PC-3 (cell line): ENCODE results near the gene PRSS21. TPM values are rescaled to one million over a fixed set of nuclear protein-coding genes. Genes with fewer than 3 reads are reported as not detected.

Experiments
- ATAC-seq: fragments of 200-7000 bp; cut with Tn5 transposase; 2 replicates; pipeline ENCODE4 v1.9.1; 2020; ENCODE audit warnings: mild to moderate bottlenecking, moderate library complexity
- BruUV-seq: library from RNA; stranded (reverse); fragments of 400-500 nt; replicated peaks from 2 replicates; lab custom pipeline; 2021; lab: Mats Ljungman, UMichigan
- CTCF ChIA-PET: fragments of 300-600 bp; sonication (Branson Sonifier 250); formaldehyde crosslinking; loops from one replicate; lab custom pipeline; 2022; ENCODE audit warnings: antibody characterized with exemption; lab: Charles Lee
- POLR2A ChIA-PET: fragments of 300-600 bp; sonication (Branson Sonifier 250); formaldehyde crosslinking; loops from one replicate; lab custom pipeline; 2022; ENCODE audit warnings: antibody characterized with exemption; ENCODE audit not compliant: unreplicated experiment; lab: Charles Lee
- DNase-seq: peaks from one replicate; pipeline ENCODE4 v3.0.0-alpha.2; 2015
- H2AFZ ChIP-seq: fragments of 300-600 bp; sonication (generic); 2 replicates; pipeline ENCODE4 v1.6.0; 2016; ENCODE audit warnings: antibody characterized with exemption, low read length
- H3F3A ChIP-seq: fragments of 300-600 bp; sonication (generic); one replicate; pipeline ENCODE4 v1.6.0; 2017; ENCODE audit warnings: antibody characterized with exemption, low read length, control low read depth, mild to moderate bottlenecking; ENCODE audit not compliant: unreplicated experiment
- H3K27ac ChIP-seq: fragments of 300-600 bp; sonication (generic); 2 replicates; pipeline ENCODE4 v1.5.1; 2016; ENCODE audit warnings: mild to moderate bottlenecking, low read length
- H3K27me3 ChIP-seq: fragments of 300-600 bp; sonication (generic); 2 replicates; pipeline ENCODE4 v1.6.1; 2016; ENCODE audit warnings: low read length, mixed read lengths
- H3K36me3 ChIP-seq: fragments of 300-600 bp; sonication (generic); 2 replicates; pipeline ENCODE4 v1.6.1; 2016; ENCODE audit warnings: low read depth, mixed run types, low read length, mixed read lengths
- H3K4me1 ChIP-seq: fragments of 300-600 bp; sonication (generic); 2 replicates; pipeline ENCODE4 v1.5.1; 2016; ENCODE audit warnings: low read length; ENCODE audit not compliant: insufficient read depth
- H3K4me2 ChIP-seq: fragments of 300-600 bp; sonication (generic); 2 replicates; pipeline ENCODE4 v1.6.0; 2016; ENCODE audit warnings: low read length
- H3K4me3 ChIP-seq: fragments of 300-600 bp; sonication (generic); 2 replicates; pipeline ENCODE4 v1.5.1; 2016; ENCODE audit warnings: mild to moderate bottlenecking, low read length, mixed read lengths
- H3K79me2 ChIP-seq: fragments of 300-600 bp; sonication (generic); 2 replicates; pipeline ENCODE4 v1.6.1; 2017; ENCODE audit warnings: low read length, mixed read lengths
- H3K9ac ChIP-seq: fragments of 300-600 bp; sonication (generic); 2 replicates; pipeline ENCODE4 v1.6.0; 2016; ENCODE audit warnings: mild to moderate bottlenecking, low read length
- H3K9me2 ChIP-seq: fragments of 300-600 bp; sonication (generic); replicated peaks from 2 replicates; pipeline ENCODE4 v1.6.1; 2016; ENCODE audit warnings: mixed run types, low read length, mixed read lengths
- H3K9me3 ChIP-seq: fragments of 300-600 bp; sonication (generic); 2 replicates; pipeline ENCODE4 v1.6.1; 2016; ENCODE audit warnings: low read length, mixed read lengths
- H4K20me1 ChIP-seq: fragments of 300-600 bp; sonication (generic); 2 replicates; pipeline ENCODE4 v1.6.1; 2016; ENCODE audit warnings: low read length, mixed read lengths
- EZH2 ChIP-seq: fragments of 300-600 bp; sonication (generic); IDR thresholded peaks from one replicate; pipeline ENCODE4 v1.6.1; 2017; ENCODE audit warnings: antibody characterized with exemption, mild to moderate bottlenecking, low read length; ENCODE audit not compliant: unreplicated experiment
- EZH2phosphoT487 ChIP-seq: fragments of 300-600 bp; sonication (generic); IDR thresholded peaks from 2 replicates; pipeline ENCODE4 v1.6.1; 2018; ENCODE audit warnings: mild to moderate bottlenecking, antibody characterized with exemption, low read length, borderline replicate concordance
- intact Hi-C: fragments of 100-400 bp; cut with micrococcal nuclease; formaldehyde crosslinking; loops from 2 replicates; pipeline ENCODE4 v1.9.0; 2023
- total RNA-seq: library from RNA; depleted of rRNA; stranded (reverse); fragments of >200 nt; gene quantifications from 2 replicates; pipeline ENCODE4 v1.2.3, GENCODE V29; 2014
- TF ChIP-seq, protein P1 (sequence below): fragments of 300-600 bp; sonication (generic); conservative IDR thresholded peaks from 2 replicates; pipeline ENCODE4 v1.5.1; 2017; ENCODE audit warnings: antibody characterized with exemption, low read depth, mild to moderate bottlenecking, low read length

The PRSS21 gene
- total RNA-seq, 1 experiment from 2014 or later, result not detected

DNA sequence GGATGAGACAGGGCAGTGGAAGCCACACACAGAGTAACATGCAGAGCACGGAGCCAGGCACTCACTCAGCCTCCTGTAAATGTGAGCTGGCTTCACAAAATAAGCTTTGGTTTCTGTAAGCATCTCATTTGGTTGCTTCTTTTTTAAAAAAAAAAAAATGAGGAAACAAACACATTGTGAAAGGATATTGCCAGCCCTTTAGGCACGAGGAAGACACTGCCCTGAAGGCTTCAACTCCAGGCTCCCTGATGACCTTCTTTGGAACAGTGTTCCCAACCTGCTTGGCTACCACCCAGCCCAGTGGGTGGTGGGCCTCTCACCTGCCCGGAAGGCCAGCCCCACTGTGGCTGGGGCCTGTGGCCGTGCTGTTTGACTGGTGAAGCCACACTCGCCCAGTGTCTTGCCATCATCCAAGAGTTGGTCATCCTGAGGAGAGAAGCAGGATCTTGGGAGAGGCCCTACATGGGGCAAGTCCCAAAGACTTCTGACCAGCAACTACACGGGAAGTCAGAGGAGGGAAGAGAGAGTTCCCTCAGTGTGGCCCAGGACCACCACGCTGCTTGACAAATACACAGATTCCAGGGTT, 41.8 kb upstream of the PRSS21 start:
- Histone ChIP-seq H3K4me2 (peak overlapping the region; percentile 99), H4K20me1 (no peaks in the 10 kb centered on the region)
- CTCF ChIA-PET, result no interaction called here

DNA sequence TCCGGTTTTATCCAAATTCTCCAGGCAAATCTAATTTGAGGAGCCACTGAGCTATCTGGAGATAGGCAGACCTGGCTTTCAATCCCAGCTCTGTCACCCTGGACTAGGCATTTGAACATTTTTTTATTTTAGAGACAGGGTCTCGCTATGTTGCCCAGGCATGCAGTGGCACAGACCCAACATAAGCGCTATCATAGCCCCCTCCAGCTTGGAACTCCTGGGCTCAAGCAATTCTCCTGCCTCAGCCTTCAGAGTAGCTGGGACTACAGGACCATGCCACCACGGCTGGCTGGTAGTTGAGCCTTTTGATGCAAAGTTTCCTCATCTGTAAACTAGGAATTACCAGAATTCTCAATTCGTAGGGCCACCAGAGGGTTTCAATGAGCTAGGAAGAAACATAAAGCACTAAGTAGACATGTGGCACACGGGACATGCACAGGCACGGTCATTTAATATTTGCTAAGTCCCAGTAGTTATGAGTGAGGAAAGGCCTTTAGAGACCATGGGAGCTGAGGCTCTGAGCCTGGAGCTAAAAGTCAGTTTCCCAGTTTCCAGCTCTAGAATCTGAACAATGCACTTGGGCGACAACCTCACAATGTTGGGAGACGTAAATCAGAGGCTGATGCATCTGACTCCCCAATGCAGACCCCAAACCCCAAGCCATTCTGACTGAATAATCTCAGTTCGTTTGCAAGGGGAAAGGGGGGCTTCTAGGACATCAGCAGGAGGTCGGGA, 41.1 kb upstream of the PRSS21 start:
- ATAC-seq (no peak), DNase-seq (no peak)
- Histone ChIP-seq H3K9me2 (no peaks in the 10 kb centered on the region), H2AFZ (no peak overlapping the region), H3K79me2 (peaks cover 55% of the 10 kb centered on the region), H3K36me3 (peaks cover 6% of the 10 kb centered on the region), H3K4me3 (peak overlapping the region; percentile 96), H3K27ac (no peak overlapping the region), H3K4me1 (peaks cover 20% of the 10 kb centered on the region), H4K20me1 (no peaks in the 10 kb centered on the region), H3K9me3 (no peaks in the 10 kb centered on the region), H3K27me3 (no peaks in the 10 kb centered on the region), H3K4me2 (peak overlapping the region; percentile 99), H3F3A (no peaks in the 10 kb centered on the region), H3K9ac (peak overlapping the region; percentile 90)
- TSS peak; percentile 33 for BruUV-seq
- CTCF ChIA-PET, result interaction anchor here (0.7 kb wide), 1 partner anchor 92 kb away, joined by 3 read pairs; no protein-coding TSS in a partner anchor
- TF ChIP-seq EZH2phosphoT487, result no peak
- POLR2A ChIA-PET, result no interaction called here
- intact Hi-C loops, result loop anchor here (10.0 kb wide), 1 partner anchor 49 kb away; no protein-coding TSS in a partner anchor

More for the DNA sequence above, 41.8 kb upstream of the PRSS21 start:
- no peaks in the 10 kb centered on the region for H3K27me3 ChIP-seq
- no TSS peak for BruUV-seq
- H3K4me3 ChIP-seq, result peak overlapping the region; percentile 96
- no peaks in the 10 kb centered on the region for H3F3A ChIP-seq
- no peaks in the 10 kb centered on the region for H3K9me3 ChIP-seq
- peaks cover 20% of the 10 kb centered on the region for H3K4me1 ChIP-seq
- H3K9me2 ChIP-seq, result no peaks in the 10 kb centered on the region
- intact Hi-C loops, result loop anchor here (10.0 kb wide), 1 partner anchor 50 kb away; no protein-coding TSS in a partner anchor
- peaks cover 55% of the 10 kb centered on the region for H3K79me2 ChIP-seq
- no peak overlapping the region for H2AFZ ChIP-seq
- H3K9ac ChIP-seq, result no peak overlapping the region
- POLR2A ChIA-PET, result no interaction called here
- H3K27ac ChIP-seq, result no peak overlapping the region
- DNase-seq (no peak), ATAC-seq (no peak)
- H3K36me3 ChIP-seq, result peaks cover 7% of the 10 kb centered on the region
- TF ChIP-seq, protein P1, sequence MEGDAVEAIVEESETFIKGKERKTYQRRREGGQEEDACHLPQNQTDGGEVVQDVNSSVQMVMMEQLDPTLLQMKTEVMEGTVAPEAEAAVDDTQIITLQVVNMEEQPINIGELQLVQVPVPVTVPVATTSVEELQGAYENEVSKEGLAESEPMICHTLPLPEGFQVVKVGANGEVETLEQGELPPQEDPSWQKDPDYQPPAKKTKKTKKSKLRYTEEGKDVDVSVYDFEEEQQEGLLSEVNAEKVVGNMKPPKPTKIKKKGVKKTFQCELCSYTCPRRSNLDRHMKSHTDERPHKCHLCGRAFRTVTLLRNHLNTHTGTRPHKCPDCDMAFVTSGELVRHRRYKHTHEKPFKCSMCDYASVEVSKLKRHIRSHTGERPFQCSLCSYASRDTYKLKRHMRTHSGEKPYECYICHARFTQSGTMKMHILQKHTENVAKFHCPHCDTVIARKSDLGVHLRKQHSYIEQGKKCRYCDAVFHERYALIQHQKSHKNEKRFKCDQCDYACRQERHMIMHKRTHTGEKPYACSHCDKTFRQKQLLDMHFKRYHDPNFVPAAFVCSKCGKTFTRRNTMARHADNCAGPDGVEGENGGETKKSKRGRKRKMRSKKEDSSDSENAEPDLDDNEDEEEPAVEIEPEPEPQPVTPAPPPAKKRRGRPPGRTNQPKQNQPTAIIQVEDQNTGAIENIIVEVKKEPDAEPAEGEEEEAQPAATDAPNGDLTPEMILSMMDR, result no peak
- TF ChIP-seq EZH2, result no peak
- TF ChIP-seq EZH2phosphoT487, result no peak

DNA sequence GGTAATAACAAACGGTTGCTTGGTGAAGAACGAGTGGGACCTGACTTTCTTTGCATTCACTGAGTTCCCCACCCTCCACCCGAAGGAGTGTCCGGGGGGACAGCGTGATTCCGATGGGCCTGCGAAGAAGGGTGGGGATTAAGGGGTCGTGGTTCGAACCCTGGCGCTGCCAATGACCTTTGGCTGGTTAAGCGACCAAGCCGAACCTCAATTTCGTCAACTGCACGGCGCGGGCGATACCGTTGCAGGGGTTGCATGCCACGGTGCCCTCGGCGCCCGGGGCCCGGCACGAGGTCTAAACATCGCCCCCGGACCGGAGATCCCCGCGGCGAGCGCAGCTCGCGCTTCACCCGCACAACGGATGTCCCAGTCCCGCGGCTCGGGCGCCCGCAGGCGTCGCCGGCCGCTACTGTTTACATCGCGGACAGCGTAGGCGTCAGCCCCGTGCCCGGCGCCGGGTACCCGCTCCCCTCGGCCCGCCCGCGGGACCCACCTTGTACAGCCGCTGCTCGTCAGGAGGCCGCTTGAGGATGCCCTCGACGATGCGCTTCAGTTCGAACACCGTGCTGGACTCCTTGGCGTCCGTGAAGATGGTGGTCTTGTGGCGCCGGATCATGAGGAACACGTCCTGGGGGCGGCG, 40.4 kb upstream of the PRSS21 start:
- Histone ChIP-seq H2AFZ (0 out of 2 replicates have a peak overlapping the region, but pooled peaks have one; percentile 30), H3K4me2 (peak overlapping the region; percentile 99), H3K4me3 (peak overlapping the region; percentile 96), H3F3A (no peaks in the 10 kb centered on the region), H4K20me1 (no peaks in the 10 kb centered on the region), H3K36me3 (peaks cover 1% of the 10 kb centered on the region; the same call in 1 of the 2 replicates), H3K4me1 (peaks cover 20% of the 10 kb centered on the region), H3K9me3 (no peaks in the 10 kb centered on the region), H3K27me3 (no peaks in the 10 kb centered on the region), H3K9ac (peak overlapping the region; percentile 90), H3K9me2 (no peaks in the 10 kb centered on the region), H3K79me2 (peaks cover 51% of the 10 kb centered on the region), H3K27ac (peak overlapping the region; percentile 29; the same call in 1 of the 2 replicates)
- no peak for TF ChIP-seq EZH2
- no TSS peak for BruUV-seq
- ATAC-seq (peak; percentile 32), DNase-seq (peak; percentile 15)
- intact Hi-C loops, result loop anchor here (10.0 kb wide), 1 partner anchor 48 kb away; no protein-coding TSS in a partner anchor
- POLR2A ChIA-PET, result no interaction called here
- CTCF ChIA-PET, result interaction anchor here (0.7 kb wide), 1 partner anchor 91 kb away, joined by 3 read pairs; no protein-coding TSS in a partner anchor
